Liver (tissue), 9 donors: ENCODE results near the gene SLC11A2. TPM values are rescaled to one million over a fixed set of nuclear protein-coding genes. Genes with fewer than 3 reads are reported as not detected.
A peak's percentile ranks its signal among the peaks of the same experiment; 100 is the strongest.

Experiments
- DNase-seq: peaks from one replicate; pipeline ENCODE4 v3.0.0-alpha.2; 2017; ENCODE audit warnings: low spot score
- H3K27ac ChIP-seq, 2 donors: one replicate each; pipeline ENCODE4 v1.7.0; 2013; ENCODE audit warnings: inconsistent platforms in 2 of 2, low read length in 2 of 2, control low read depth in 1 of 2, low read depth in 1 of 2, mild to moderate bottlenecking in 1 of 2
- H3K27me3 ChIP-seq, 4 donors: one replicate each; pipeline versions ENCODE4 v1.6.1 to v1.7.0; 2013; ENCODE audit warnings: low read length in 3 of 4, inconsistent platforms in 1 of 4, mild to moderate bottlenecking in 1 of 4, moderate library complexity in 1 of 4; ENCODE audit not compliant: control insufficient read depth in 4 of 4, insufficient read depth in 4 of 4
- H3K36me3 ChIP-seq, 4 donors: one replicate each; pipeline versions ENCODE4 v1.6.1 to v1.7.0; 2013; ENCODE audit warnings: low read length in 3 of 4, mild to moderate bottlenecking in 3 of 4, low read depth in 1 of 4, moderate library complexity in 1 of 4; ENCODE audit not compliant: control insufficient read depth in 4 of 4, insufficient read depth in 3 of 4
- H3K4me1 ChIP-seq, 4 donors: one replicate each; pipeline versions ENCODE4 v1.6.1 to v1.7.0; 2013; ENCODE audit warnings: low read length in 3 of 4, mild to moderate bottlenecking in 3 of 4, moderate library complexity in 1 of 4; ENCODE audit not compliant: control insufficient read depth in 4 of 4, insufficient read depth in 4 of 4
- H3K4me3 ChIP-seq, 3 donors: one replicate each; pipeline versions ENCODE4 v1.6.1 to v1.7.0; 2013; ENCODE audit warnings: low read length in 3 of 3, control low read depth in 1 of 3, low read depth in 1 of 3, mild to moderate bottlenecking in 1 of 3
- H3K9ac ChIP-seq, 2 donors: one replicate each; pipeline ENCODE4 v1.7.0; 2013; ENCODE audit warnings: low read length in 2 of 2, mild to moderate bottlenecking in 2 of 2, moderate library complexity in 2 of 2, control low read depth in 1 of 2, low read depth in 1 of 2
- H3K9me3 ChIP-seq, 4 donors: one replicate each; pipeline versions ENCODE4 v1.6.1 to v1.7.0; 2013; ENCODE audit warnings: low read length in 3 of 4; ENCODE audit not compliant: control insufficient read depth in 4 of 4
- EGR1 ChIP-seq, 2 donors: IDR thresholded peaks; 2 replicates each; pipeline ENCODE4 v1.6.1; 2016 to 2018; ENCODE audit warnings: antibody characterized with exemption in 2 of 2, low read depth in 2 of 2
- FOXA1 ChIP-seq: IDR thresholded peaks from 2 replicates; pipeline ENCODE4 v1.6.1; 2016; ENCODE audit warnings: antibody characterized with exemption
- FOXA2 ChIP-seq: IDR thresholded peaks from 2 replicates; pipeline ENCODE4 v1.6.1; 2016; ENCODE audit warnings: antibody characterized with exemption
- GABPA ChIP-seq, 2 donors: IDR thresholded peaks in 1 of 2; conservative IDR thresholded peaks in 1 of 2; 2 replicates each; pipeline ENCODE4 v1.6.1; 2016; ENCODE audit warnings: antibody characterized with exemption in 2 of 2, mild to moderate bottlenecking in 1 of 2, moderate library complexity in 1 of 2
- HNF4A ChIP-seq, 2 donors: conservative IDR thresholded peaks; 2 replicates each; pipeline ENCODE4 v1.6.1; 2016; ENCODE audit warnings: antibody characterized with exemption in 2 of 2, mild to moderate bottlenecking in 2 of 2
- HNF4G ChIP-seq: IDR thresholded peaks from 2 replicates; pipeline ENCODE4 v1.6.1; 2016; ENCODE audit warnings: antibody characterized with exemption
- JUND ChIP-seq, 2 donors: IDR thresholded peaks; 2 replicates each; pipeline ENCODE4 v1.6.1; 2016; ENCODE audit warnings: antibody characterized with exemption in 2 of 2
- NR2F2 ChIP-seq: IDR thresholded peaks from 2 replicates; pipeline ENCODE4 v1.6.1; 2016; ENCODE audit warnings: antibody characterized with exemption
- RAD21 ChIP-seq, 2 donors: IDR thresholded peaks; 2 replicates each; pipeline ENCODE4 v1.6.1; 2016; ENCODE audit warnings: antibody characterized with exemption in 2 of 2, mild to moderate bottlenecking in 2 of 2
- RXRA ChIP-seq, 2 donors: IDR thresholded peaks; 2 replicates each; pipeline ENCODE4 v1.6.1; 2017 to 2018; ENCODE audit warnings: antibody characterized with exemption in 2 of 2, mild to moderate bottlenecking in 1 of 2
- TAF1 ChIP-seq: conservative IDR thresholded peaks from 2 replicates; pipeline ENCODE4 v1.6.1; 2016; ENCODE audit warnings: antibody characterized with exemption, mild to moderate bottlenecking
- WGBS: extraction: QIAGEN DNeasy Blood & Tissue Kit; methylation state at CpG from one replicate; pipeline ENCODE4 v1.1.7; 2013; 5-methylcytosine and 5-hydroxymethylcytosine counted together
- polyA plus RNA-seq, 2 donors: library from polyadenylated mRNA; stranded (reverse) in 1 of 2; unstranded in 1 of 2; fragments of 200-250 nt in 1 of 2; fragments of >200 nt in 1 of 2; fragmentation: Nextera tagmentation in 1 of 2; extraction: Ambion mirVana in 1 of 2; gene quantifications; one replicate each; pipeline versions ENCODE4 v1.2.1 to v1.2.3, GENCODE V29; 2013 to 2015
- total RNA-seq, 2 donors: library from RNA; depleted of rRNA; stranded (reverse); fragments of >200 nt; gene quantifications; one replicate each; pipeline ENCODE4 v1.2.3, GENCODE V29; 2014
- TF ChIP-seq, protein P1 (sequence below): IDR thresholded peaks from 2 replicates; pipeline ENCODE4 v1.6.1; 2016; ENCODE audit warnings: antibody characterized with exemption, mild to moderate bottlenecking
- TF ChIP-seq, protein P2 (sequence below): IDR thresholded peaks from 2 replicates; pipeline ENCODE4 v1.6.1; 2016; ENCODE audit warnings: antibody characterized with exemption
- TF ChIP-seq, protein P3 (sequence below): IDR thresholded peaks from 2 replicates; pipeline ENCODE4 v1.6.1; 2016; ENCODE audit warnings: antibody characterized with exemption
- TF ChIP-seq, protein P4 (sequence below): fragments of 150-350 bp; IDR thresholded peaks from 2 replicates; pipeline ENCODE4 v1.5.1; 2017; ENCODE audit warnings: improper control_type of control experiment, low read depth, low read length; ENCODE audit not compliant: missing input control
- donor health status: healthy.
- donor health status: healthy.
- donor health status: healthy.
- donor health status: healthy.
- donor health status: healthy.

Gene SLC11A2
- total and polyA plus RNA-seq, 4 donors: 15.2 to 108 (median 52.2) TPM

DNA sequence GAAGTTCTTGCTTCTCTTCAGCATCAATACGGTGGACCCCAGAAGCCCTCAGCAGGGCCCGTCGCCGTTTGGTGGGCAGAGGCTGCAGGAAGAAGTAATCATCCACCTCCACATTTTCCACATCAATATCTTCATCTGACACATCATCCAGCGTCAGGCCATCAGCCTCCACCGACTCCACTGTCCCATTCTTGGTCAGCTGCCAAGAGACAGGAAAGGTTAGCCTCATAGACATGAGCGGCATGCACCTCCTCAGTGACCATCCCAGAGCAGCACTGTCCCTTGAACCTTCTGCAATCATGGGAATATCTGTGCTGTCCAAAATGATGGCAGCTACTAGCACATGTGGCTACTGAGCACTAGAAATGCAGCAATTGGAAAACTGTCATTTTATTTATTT, 41.6 kb upstream of the SLC11A2 start (continued):
- TF ChIP-seq, protein P1, sequence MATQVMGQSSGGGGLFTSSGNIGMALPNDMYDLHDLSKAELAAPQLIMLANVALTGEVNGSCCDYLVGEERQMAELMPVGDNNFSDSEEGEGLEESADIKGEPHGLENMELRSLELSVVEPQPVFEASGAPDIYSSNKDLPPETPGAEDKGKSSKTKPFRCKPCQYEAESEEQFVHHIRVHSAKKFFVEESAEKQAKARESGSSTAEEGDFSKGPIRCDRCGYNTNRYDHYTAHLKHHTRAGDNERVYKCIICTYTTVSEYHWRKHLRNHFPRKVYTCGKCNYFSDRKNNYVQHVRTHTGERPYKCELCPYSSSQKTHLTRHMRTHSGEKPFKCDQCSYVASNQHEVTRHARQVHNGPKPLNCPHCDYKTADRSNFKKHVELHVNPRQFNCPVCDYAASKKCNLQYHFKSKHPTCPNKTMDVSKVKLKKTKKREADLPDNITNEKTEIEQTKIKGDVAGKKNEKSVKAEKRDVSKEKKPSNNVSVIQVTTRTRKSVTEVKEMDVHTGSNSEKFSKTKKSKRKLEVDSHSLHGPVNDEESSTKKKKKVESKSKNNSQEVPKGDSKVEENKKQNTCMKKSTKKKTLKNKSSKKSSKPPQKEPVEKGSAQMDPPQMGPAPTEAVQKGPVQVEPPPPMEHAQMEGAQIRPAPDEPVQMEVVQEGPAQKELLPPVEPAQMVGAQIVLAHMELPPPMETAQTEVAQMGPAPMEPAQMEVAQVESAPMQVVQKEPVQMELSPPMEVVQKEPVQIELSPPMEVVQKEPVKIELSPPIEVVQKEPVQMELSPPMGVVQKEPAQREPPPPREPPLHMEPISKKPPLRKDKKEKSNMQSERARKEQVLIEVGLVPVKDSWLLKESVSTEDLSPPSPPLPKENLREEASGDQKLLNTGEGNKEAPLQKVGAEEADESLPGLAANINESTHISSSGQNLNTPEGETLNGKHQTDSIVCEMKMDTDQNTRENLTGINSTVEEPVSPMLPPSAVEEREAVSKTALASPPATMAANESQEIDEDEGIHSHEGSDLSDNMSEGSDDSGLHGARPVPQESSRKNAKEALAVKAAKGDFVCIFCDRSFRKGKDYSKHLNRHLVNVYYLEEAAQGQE: no peak

DNA sequence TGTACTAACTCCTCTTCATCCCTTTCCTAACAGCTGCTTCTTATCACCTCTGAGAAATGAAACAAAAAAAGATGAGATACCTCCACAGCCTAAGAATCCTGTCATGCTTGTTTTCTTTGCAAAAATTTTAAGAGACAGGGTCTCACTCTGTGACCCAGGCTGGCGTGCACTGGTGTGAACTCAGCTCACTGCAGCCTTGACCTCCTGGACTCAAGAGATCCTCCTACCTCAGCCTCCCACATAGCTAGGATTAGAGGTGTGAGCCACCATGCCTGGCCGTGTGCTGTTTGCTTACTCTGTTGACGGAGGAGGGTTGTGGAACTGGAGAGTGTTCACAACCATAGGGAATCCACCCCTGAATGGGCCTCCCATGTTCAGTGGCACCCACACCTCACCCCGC, 41.0 kb upstream of the SLC11A2 start:
- H3K27me3 ChIP-seq: no peaks in the 10 kb centered on the region

DNA sequence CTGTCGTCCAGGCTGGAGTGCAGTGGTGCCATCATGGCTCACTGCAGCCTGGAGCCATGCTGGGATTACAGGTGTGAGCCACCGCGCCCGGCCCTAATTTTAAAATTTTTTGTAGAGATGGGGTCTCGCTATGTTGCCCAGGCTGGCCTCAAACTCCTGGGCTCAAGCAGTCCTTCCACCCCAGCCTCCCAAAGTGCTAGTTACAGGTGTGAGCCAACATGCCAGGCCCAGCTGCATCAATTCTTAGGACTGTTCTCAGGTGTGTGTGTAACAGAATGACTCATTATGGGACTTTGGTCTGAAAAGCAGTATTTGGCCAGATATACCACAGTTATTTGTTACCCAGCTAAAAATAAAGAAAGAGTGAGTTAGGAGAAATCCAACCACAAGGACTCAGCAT, 39.3 kb upstream of the SLC11A2 start:
- Histone ChIP-seq H3K27ac (peak overlapping the region in 1 of 2 donors; percentile 9), H3K4me3 (no peak overlapping the region), H3K9me3 (no peaks in the 10 kb centered on the region), H3K36me3 (peaks cover 6 to 49% (median 28%) of the 10 kb centered on the region in 4 donors), H3K4me1 (peaks cover 0 to 8% (median 0%) of the 10 kb centered on the region in 4 donors), H3K27me3 (no peaks in the 10 kb centered on the region), H3K9ac (no peak overlapping the region)
- DNase-seq: no peak
- WGBS: 98% methylated on average over 5 of the region's 5 CpGs
- TF ChIP-seq HNF4A (conservative IDR thresholded peaks at IDR 0.05) (peak; percentile 43 to 67), JUND (IDR thresholded peaks at IDR 0.05) (peak; percentile 53 to 92), RXRA (IDR thresholded peaks at IDR 0.05) (no peak), FOXA1 (no peak), FOXA2 (no peak), EGR1 (IDR thresholded peaks at IDR 0.05; ENCODE audit: low read depth in 2 of 2) (no peak), GABPA (IDR thresholded peaks at IDR 0.05 in 1 of 2, conservative IDR thresholded peaks at IDR 0.05 in 1 of 2) (no peak)
- TF ChIP-seq, protein P2, sequence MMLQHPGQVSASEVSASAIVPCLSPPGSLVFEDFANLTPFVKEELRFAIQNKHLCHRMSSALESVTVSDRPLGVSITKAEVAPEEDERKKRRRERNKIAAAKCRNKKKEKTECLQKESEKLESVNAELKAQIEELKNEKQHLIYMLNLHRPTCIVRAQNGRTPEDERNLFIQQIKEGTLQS: peak; percentile 35
- TF ChIP-seq, protein P3, sequence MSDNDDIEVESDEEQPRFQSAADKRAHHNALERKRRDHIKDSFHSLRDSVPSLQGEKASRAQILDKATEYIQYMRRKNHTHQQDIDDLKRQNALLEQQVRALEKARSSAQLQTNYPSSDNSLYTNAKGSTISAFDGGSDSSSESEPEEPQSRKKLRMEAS: no peak
- TF ChIP-seq, protein P1: no peak
- TF ChIP-seq, protein P4, sequence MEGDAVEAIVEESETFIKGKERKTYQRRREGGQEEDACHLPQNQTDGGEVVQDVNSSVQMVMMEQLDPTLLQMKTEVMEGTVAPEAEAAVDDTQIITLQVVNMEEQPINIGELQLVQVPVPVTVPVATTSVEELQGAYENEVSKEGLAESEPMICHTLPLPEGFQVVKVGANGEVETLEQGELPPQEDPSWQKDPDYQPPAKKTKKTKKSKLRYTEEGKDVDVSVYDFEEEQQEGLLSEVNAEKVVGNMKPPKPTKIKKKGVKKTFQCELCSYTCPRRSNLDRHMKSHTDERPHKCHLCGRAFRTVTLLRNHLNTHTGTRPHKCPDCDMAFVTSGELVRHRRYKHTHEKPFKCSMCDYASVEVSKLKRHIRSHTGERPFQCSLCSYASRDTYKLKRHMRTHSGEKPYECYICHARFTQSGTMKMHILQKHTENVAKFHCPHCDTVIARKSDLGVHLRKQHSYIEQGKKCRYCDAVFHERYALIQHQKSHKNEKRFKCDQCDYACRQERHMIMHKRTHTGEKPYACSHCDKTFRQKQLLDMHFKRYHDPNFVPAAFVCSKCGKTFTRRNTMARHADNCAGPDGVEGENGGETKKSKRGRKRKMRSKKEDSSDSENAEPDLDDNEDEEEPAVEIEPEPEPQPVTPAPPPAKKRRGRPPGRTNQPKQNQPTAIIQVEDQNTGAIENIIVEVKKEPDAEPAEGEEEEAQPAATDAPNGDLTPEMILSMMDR: no peak

More for the DNA sequence above, 41.0 kb upstream of the SLC11A2 start:
- H3K27ac ChIP-seq: no peak overlapping the region
- no peak for DNase-seq
- WGBS: 96% methylated on average over 4 of the region's 4 CpGs
- H3K36me3 ChIP-seq: peaks cover 6 to 46% (median 21%) of the 10 kb centered on the region in 4 donors
- TF ChIP-seq, protein P1: no peak
- TF ChIP-seq RXRA (IDR thresholded peaks at IDR 0.05) (no peak), NR2F2 (no peak), RAD21 (IDR thresholded peaks at IDR 0.05) (no peak), EGR1 (IDR thresholded peaks at IDR 0.05; ENCODE audit: low read depth in 2 of 2) (no peak), HNF4G (no peak), JUND (IDR thresholded peaks at IDR 0.05) (no peak), TAF1 (no peak)
- TF ChIP-seq, protein P3: no peak
- H3K4me1 ChIP-seq: peaks cover 0 to 8% (median 0%) of the 10 kb centered on the region in 4 donors
- no peak overlapping the region for H3K4me3 ChIP-seq
- no peak overlapping the region for H3K9ac ChIP-seq
- H3K9me3 ChIP-seq: no peaks in the 10 kb centered on the region
